ENCODE data around the gene ADORA2A.
A peak's percentile ranks its signal among the peaks of the same experiment; 100 is the strongest.
"Not testable (repeated sequence)": the region's sequence is repeated elsewhere in the genome, so short reads cannot be mapped to it uniquely, and the experiment has no call there.

Gene ADORA2A

DNA sequence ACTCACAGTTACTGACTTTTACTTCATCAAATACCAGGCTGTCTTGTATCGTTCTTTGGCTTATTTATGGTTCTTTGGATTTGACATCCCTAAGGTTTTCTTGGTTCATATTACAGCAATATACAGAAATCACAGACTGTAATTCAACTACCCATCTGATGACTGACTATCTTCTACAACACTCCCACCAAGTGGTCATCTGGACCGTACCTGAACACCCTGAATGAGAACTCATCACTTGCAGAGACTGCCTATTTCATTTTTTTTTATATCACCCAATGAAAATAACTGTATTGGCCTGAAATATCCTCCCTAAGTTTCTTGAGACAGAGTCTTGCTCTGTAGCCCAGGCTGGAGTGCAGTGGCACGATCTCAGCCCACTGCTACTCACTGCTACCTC, 58.2 kb downstream of the ADORA2A start:
- H3K4me3 ChIP-seq (ENCODE audit: low read depth in 1 of 2, low read length in 1 of 2): no peak overlapping the region
- H3K4me1 ChIP-seq (ENCODE audit: control insufficient read depth in 1 of 2, insufficient read depth in 1 of 2, low read depth in 1 of 2, low read length in 1 of 2): peaks cover 66 to 67% of the 10 kb centered on the region in 2 experiments
- no peaks in the 10 kb centered on the region for H3K36me3 ChIP-seq
- peak overlapping the region; percentile 77 for H3K27ac ChIP-seq
- no peaks in the 10 kb centered on the region for H3K27me3 ChIP-seq
- TF ChIP-seq, protein P1, sequence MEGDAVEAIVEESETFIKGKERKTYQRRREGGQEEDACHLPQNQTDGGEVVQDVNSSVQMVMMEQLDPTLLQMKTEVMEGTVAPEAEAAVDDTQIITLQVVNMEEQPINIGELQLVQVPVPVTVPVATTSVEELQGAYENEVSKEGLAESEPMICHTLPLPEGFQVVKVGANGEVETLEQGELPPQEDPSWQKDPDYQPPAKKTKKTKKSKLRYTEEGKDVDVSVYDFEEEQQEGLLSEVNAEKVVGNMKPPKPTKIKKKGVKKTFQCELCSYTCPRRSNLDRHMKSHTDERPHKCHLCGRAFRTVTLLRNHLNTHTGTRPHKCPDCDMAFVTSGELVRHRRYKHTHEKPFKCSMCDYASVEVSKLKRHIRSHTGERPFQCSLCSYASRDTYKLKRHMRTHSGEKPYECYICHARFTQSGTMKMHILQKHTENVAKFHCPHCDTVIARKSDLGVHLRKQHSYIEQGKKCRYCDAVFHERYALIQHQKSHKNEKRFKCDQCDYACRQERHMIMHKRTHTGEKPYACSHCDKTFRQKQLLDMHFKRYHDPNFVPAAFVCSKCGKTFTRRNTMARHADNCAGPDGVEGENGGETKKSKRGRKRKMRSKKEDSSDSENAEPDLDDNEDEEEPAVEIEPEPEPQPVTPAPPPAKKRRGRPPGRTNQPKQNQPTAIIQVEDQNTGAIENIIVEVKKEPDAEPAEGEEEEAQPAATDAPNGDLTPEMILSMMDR (IDR thresholded peaks at IDR 0.05): no peak
- H3K9me3 ChIP-seq: no peaks in the 10 kb centered on the region

DNA sequence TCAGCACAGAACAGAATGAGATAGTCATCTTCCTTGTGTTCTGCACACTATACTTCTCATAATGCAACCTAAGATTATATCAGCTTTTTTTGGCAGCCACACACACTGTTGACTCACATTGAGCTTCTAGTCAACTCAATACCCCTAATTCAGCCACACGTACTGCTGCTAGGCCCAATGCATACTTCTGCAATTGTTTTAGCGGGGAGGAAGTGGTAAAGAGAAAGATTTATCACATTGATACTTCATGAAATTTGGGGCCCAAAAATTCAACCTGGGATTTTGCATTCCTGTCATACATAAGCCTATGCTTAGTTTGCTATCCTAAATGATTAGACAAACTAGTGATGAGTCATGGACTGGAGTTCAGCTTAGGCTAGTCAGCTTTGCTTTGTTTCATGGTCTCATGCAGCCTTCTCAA, 59.1 kb downstream of the ADORA2A start:
- Histone ChIP-seq H3K27me3 (no peaks in the 10 kb centered on the region), H3K36me3 (no peaks in the 10 kb centered on the region), H3K4me3 (ENCODE audit: low read depth in 1 of 2, low read length in 1 of 2) (no peak overlapping the region), H3K9me3 (no peaks in the 10 kb centered on the region), H3K4me1 (ENCODE audit: control insufficient read depth in 1 of 2, insufficient read depth in 1 of 2, low read depth in 1 of 2, low read length in 1 of 2) (peaks cover 58% of the 10 kb centered on the region in 2 experiments), H3K27ac (peak overlapping the region; percentile 77)
- TF ChIP-seq, protein P1 (IDR thresholded peaks at IDR 0.05): no peak

DNA sequence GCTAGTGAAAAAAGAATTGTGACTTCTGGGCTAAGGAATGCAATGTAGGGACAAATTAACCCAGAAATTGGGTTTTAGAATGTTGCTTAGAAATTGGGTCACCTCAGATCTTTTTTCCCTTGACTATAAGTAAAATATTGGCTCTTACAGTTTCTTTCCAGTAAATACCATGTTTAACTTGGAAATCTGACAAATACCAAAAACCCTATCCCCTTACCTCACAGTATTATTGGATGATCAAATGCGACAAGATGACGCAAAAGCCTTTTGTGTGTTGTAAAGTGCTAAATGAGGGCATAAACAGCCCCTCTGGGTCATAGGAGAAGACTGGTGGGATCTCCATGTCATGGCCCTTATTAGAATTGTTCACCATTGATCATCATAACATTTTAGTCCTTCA, 61.6 kb downstream of the ADORA2A start:
- Histone ChIP-seq H3K27me3 (peaks cover 8% of the 10 kb centered on the region), H3K4me1 (ENCODE audit: control insufficient read depth in 1 of 2, insufficient read depth in 1 of 2, low read depth in 1 of 2, low read length in 1 of 2) (peaks cover 34% of the 10 kb centered on the region in 2 experiments), H3K27ac (no peak overlapping the region), H3K36me3 (no peaks in the 10 kb centered on the region), H3K4me3 (ENCODE audit: low read depth in 1 of 2, low read length in 1 of 2) (no peak overlapping the region), H3K9me3 (no peaks in the 10 kb centered on the region)
- TF ChIP-seq, protein P1 (IDR thresholded peaks at IDR 0.05): no peak

GRCh38 chr22:24489434-24489833, 62.0 kb downstream of the ADORA2A start:
- H3K9me3 ChIP-seq; H3K27ac ChIP-seq; H3K36me3 ChIP-seq; H3K4me3 ChIP-seq (ENCODE audit: low read depth in 1 of 2, low read length in 1 of 2): not testable (repeated sequence)
- H3K27me3 ChIP-seq: peaks cover 12% of the 10 kb centered on the region
- H3K4me1 ChIP-seq (ENCODE audit: control insufficient read depth in 1 of 2, insufficient read depth in 1 of 2, low read depth in 1 of 2, low read length in 1 of 2): peaks cover 34% of the 10 kb centered on the region in 2 experiments

All from neutrophil (primary cell).